HCT116 (cell line): ENCODE results near the gene TBX4. TPM values are rescaled to one million over a fixed set of nuclear protein-coding genes. Genes with fewer than 3 reads are reported as not detected.

Source experiments
- ATAC-seq: fragments of 200-7000 bp; cut with Tn5 transposase; 2 replicates; pipeline ENCODE4 v1.9.1; 2020; ENCODE audit warnings: mild to moderate bottlenecking, moderate library complexity
- BruUV-seq: library from RNA; stranded (reverse); fragments of 400-500 nt; replicated peaks from 2 replicates; lab custom pipeline; 2021; lab: Mats Ljungman, UMichigan
- CTCF ChIA-PET: fragments of 300-600 bp; sonication (Branson Sonifier 250); formaldehyde crosslinking; loops from one replicate; lab custom pipeline; 2021; ENCODE audit warnings: antibody characterized with exemption; lab: Charles Lee
- POLR2A ChIA-PET: fragments of 300-600, 350-600 bp; sonication (Branson Sonifier 250); formaldehyde crosslinking; loops from one replicate; lab custom pipeline; 2021; ENCODE audit warnings: antibody characterized with exemption; lab: Charles Lee
- RAD21 ChIA-PET, 2 experiments: fragments of 300-600 bp; sonication (Branson Sonifier 250); formaldehyde crosslinking; loops; one replicate each; lab custom pipeline; 2023; ENCODE audit warnings: low total read pairs in 2 of 2; ENCODE audit not compliant: uncharacterized antibody in 2 of 2, unreplicated experiment in 2 of 2, low non-redundant PET in 1 of 2; lab: Charles Lee
- DNase-seq: peaks from one replicate; pipeline ENCODE4 v3.0.0-alpha.2; 2010; ENCODE audit warnings: low read depth, low spot score
- H2AFZ ChIP-seq: fragments of 200-600 bp; shearing (Covaris generic), sonication (generic); 2 replicates; pipeline ENCODE4 v1.6.1; 2017; ENCODE audit warnings: low read depth, mixed run types, mixed read lengths, antibody characterized with exemption, low read length; ENCODE audit not compliant: poor library complexity, severe bottlenecking
- H3K27ac ChIP-seq: 2 replicates; pipeline ENCODE4 v1.5.1; 2012; ENCODE audit warnings: low read depth, low read length
- H3K27me3 ChIP-seq: fragments of 200-600 bp; sonication (generic); 2 replicates; pipeline ENCODE4 v1.6.1; 2016; ENCODE audit warnings: mixed run types, low read length, mixed read lengths; ENCODE audit not compliant: insufficient read depth
- H3K36me3 ChIP-seq, 2 experiments: fragments of 200-500 bp in 1 of 2; fragments of 200-600 bp in 1 of 2; sonication (Bioruptor generic) in 1 of 2; sonication (generic) in 1 of 2; 2 replicates each; pipeline versions ENCODE4 v1.5.1 to v1.6.1; 2014 to 2016; ENCODE audit warnings: low read length in 2 of 2, inconsistent platforms in 1 of 2, mixed read lengths in 1 of 2, mixed run types in 1 of 2; ENCODE audit not compliant: insufficient read depth in 2 of 2, control insufficient read depth in 1 of 2
- H3K4me1 ChIP-seq, 2 experiments: fragments of 200-600 bp in 1 of 2; sonication (generic) in 1 of 2; 2 replicates each; pipeline versions ENCODE4 v1.5.1 to v1.6.1; 2012 to 2017; ENCODE audit warnings: low read length in 2 of 2, inconsistent platforms in 1 of 2, mild to moderate bottlenecking in 1 of 2, mixed read lengths in 1 of 2, mixed run types in 1 of 2, moderate library complexity in 1 of 2; ENCODE audit not compliant: insufficient read depth in 2 of 2, control insufficient read depth in 1 of 2
- H3K4me2 ChIP-seq: fragments of 200-600 bp; sonication (generic); 2 replicates; pipeline ENCODE4 v1.6.1; 2017; ENCODE audit warnings: mixed run types, low read length, mixed read lengths
- H3K4me3 ChIP-seq, 2 experiments: fragments of 200-600 bp in 1 of 2; sonication (generic) in 1 of 2; replicated peaks in 1 of 2; 2 replicates each; pipeline ENCODE4 v1.5.1; 2011 to 2016; ENCODE audit warnings: low read length in 2 of 2, control low read depth in 1 of 2, low read depth in 1 of 2, mild to moderate bottlenecking in 1 of 2, mixed read lengths in 1 of 2, mixed run types in 1 of 2
- H3K79me2 ChIP-seq: fragments of 200-600 bp; sonication (generic); 2 replicates; pipeline ENCODE4 v1.6.1; 2017; ENCODE audit warnings: mild to moderate bottlenecking, mixed run types, low read length, moderate library complexity, mixed read lengths; ENCODE audit not compliant: insufficient read depth
- H3K9ac ChIP-seq: fragments of 200-600 bp; sonication (generic); 2 replicates; pipeline ENCODE4 v1.6.1; 2016; ENCODE audit warnings: low read length, mixed read lengths
- H3K9me2 ChIP-seq: fragments of 200-600 bp; sonication (generic), shearing (Covaris generic); 2 replicates; pipeline ENCODE4 v1.6.1; 2017; ENCODE audit warnings: mixed run types, mild to moderate bottlenecking, moderate library complexity; ENCODE audit not compliant: insufficient read depth
- H3K9me3 ChIP-seq, 2 experiments: fragments of 200-500 bp in 1 of 2; fragments of 200-600 bp in 1 of 2; sonication (Bioruptor generic) in 1 of 2; sonication (generic) in 1 of 2; 2 replicates each; pipeline ENCODE4 v1.6.1; 2014 to 2017; ENCODE audit warnings: low read length in 2 of 2, mixed read lengths in 2 of 2, inconsistent platforms in 1 of 2, low read depth in 1 of 2, mild to moderate bottlenecking in 1 of 2, mixed run types in 1 of 2, moderate library complexity in 1 of 2; ENCODE audit not compliant: control insufficient read depth in 1 of 2, insufficient read depth in 1 of 2
- H4K20me1 ChIP-seq: fragments of 200-600 bp; sonication (generic), shearing (Covaris generic); 2 replicates; pipeline ENCODE4 v1.6.1; 2017; ENCODE audit warnings: mixed run types, mild to moderate bottlenecking, moderate library complexity; ENCODE audit not compliant: insufficient read depth
- ATF3 ChIP-seq: IDR thresholded peaks from 2 replicates; pipeline ENCODE4 v1.6.1; 2012
- MAX ChIP-seq: IDR thresholded peaks from 2 replicates; pipeline ENCODE4 v1.6.1; 2012
- REST ChIP-seq: IDR thresholded peaks from 2 replicates; pipeline ENCODE4 v1.6.1; 2012; ENCODE audit warnings: low read depth
- SIN3A ChIP-seq: IDR thresholded peaks from 2 replicates; pipeline ENCODE4 v1.6.1; 2012; ENCODE audit warnings: low read depth
- SP1 ChIP-seq: IDR thresholded peaks from 2 replicates; pipeline ENCODE4 v1.6.1; 2012; ENCODE audit warnings: low read depth
- ZBTB33 ChIP-seq: IDR thresholded peaks from 2 replicates; pipeline ENCODE4 v1.6.1; 2011; ENCODE audit warnings: mild to moderate bottlenecking, low read length, moderate library complexity; ENCODE audit not compliant: insufficient replicate concordance; ENCODE audit errors: extremely low read depth
- ZFX ChIP-seq: fragments of 450-650 bp; IDR thresholded peaks from 2 replicates; pipeline ENCODE4 v1.6.1; 2017
- ZNF274 ChIP-seq: fragments of 200-500 bp; sonication (Bioruptor generic); IDR thresholded peaks from 2 replicates; pipeline ENCODE4 v1.6.1; 2014; ENCODE audit warnings: mild to moderate bottlenecking, low read depth, low read length, inconsistent platforms
- intact Hi-C: fragments of 100-400 bp; cut with micrococcal nuclease; formaldehyde crosslinking; loops from 2 replicates; pipeline ENCODE4 v1.10.0; 2022
- total RNA-seq: library from RNA; stranded (reverse); gene quantifications from one replicate; pipeline ENCODE4 v1.2.1, GENCODE V29; 2021; ENCODE audit not compliant: unreplicated experiment

Gene TBX4
- total RNA-seq, 1 experiment from 2014 or later: 0.27 TPM

- no peaks in the 10 kb centered on the region for H3K4me1 ChIP-seq
- no peaks in the 10 kb centered on the region for H3K9me2 ChIP-seq
- no peaks in the 10 kb centered on the region for H3K27me3 ChIP-seq
- H3K4me2 ChIP-seq: no peak overlapping the region
- no peaks in the 10 kb centered on the region for H3K36me3 ChIP-seq
- no peaks in the 10 kb centered on the region for H4K20me1 ChIP-seq
- H3K27ac ChIP-seq: no peak overlapping the region
- RAD21 ChIA-PET: no interaction called here
- no peaks in the 10 kb centered on the region for H3K9me3 ChIP-seq
- no peak overlapping the region for H2AFZ ChIP-seq
- H3K4me3 ChIP-seq: no peak overlapping the region
- no peak for DNase-seq
- H3K79me2 ChIP-seq: no peaks in the 10 kb centered on the region
- no peak for TF ChIP-seq ZBTB33
- no peak for TF ChIP-seq ZFX
- TF ChIP-seq ATF3: no peak
- no peak for TF ChIP-seq REST
- no peak for TF ChIP-seq MAX
- no peak for TF ChIP-seq SIN3A
- no peak for TF ChIP-seq SP1
- no peak for TF ChIP-seq ZNF274
- TF ChIP-seq, all 23 proteins: peak for 0
- no TSS peak for BruUV-seq
- ATAC-seq: no peak
- ChIA-PET POLR2A (no interaction called here), CTCF (no interaction called here)
- intact Hi-C loops: no loop called here
- no peak overlapping the region for H3K9ac ChIP-seq
Observed at GRCh38 chr17:61457226-61457983, 5.2 kb downstream of the TBX4 start.
